ENCODE measurements around the gene NQO1. TPM values are rescaled to one million over a fixed set of nuclear protein-coding genes. Genes with fewer than 3 reads are reported as not detected.

The NQO1 gene
- total and polyA plus RNA-seq, 2 of the 13 experiments (the other 11 are each of a cell fraction or from before 2014, with no cell fraction given): 464 to 1,060 TPM

GRCh38 chr16:69680358-69680757 is 46.0 kb downstream of the NQO1 start (continued):
- TF ChIP-seq ZNF646 (CRISPR knock-in tag; IDR thresholded peaks at IDR 0.05) (no peak), ZKSCAN8 (CRISPR knock-in tag; IDR thresholded peaks at IDR 0.05; ENCODE audit: borderline replicate concordance) (no peak), CCDC6 (CRISPR knock-in tag; IDR thresholded peaks at IDR 0.05) (no peak), ZNF746 (CRISPR knock-in tag; IDR thresholded peaks at IDR 0.05) (no peak), TMF1 (CRISPR knock-in tag; IDR thresholded peaks at IDR 0.05; ENCODE audit: low read depth) (no peak), NONO (IDR thresholded peaks at IDR 0.05) (no peak), NONO (CRISPR knock-in tag; conservative IDR thresholded peaks at IDR 0.05) (no peak), POGK (CRISPR knock-in tag; conservative IDR thresholded peaks at IDR 0.05) (no peak), PHF8 (CRISPR knock-in tag; IDR thresholded peaks at IDR 0.05) (no peak), ZNF549 (CRISPR knock-in tag; IDR thresholded peaks at IDR 0.05) (no peak), ZNF180 (CRISPR knock-in tag; IDR thresholded peaks at IDR 0.05; ENCODE audit: borderline replicate concordance, low read depth) (no peak), MYC (CRISPR knock-in tag; IDR thresholded peaks at IDR 0.05; ENCODE audit: borderline replicate concordance) (no peak), ZNF143 (CRISPR knock-in tag; IDR thresholded peaks at IDR 0.05) (no peak), NR0B2 (CRISPR knock-in tag; IDR thresholded peaks at IDR 0.05) (no peak), ZNF761 (CRISPR knock-in tag; conservative IDR thresholded peaks at IDR 0.05) (no peak), SP140L (CRISPR knock-in tag; IDR thresholded peaks at IDR 0.05; ENCODE audit: borderline replicate concordance) (no peak), AGO2 (optimal IDR thresholded peaks at IDR 0.05; ENCODE audit: low read depth, low read length) (peak; percentile 18)
- TF ChIP-seq, protein P1, sequence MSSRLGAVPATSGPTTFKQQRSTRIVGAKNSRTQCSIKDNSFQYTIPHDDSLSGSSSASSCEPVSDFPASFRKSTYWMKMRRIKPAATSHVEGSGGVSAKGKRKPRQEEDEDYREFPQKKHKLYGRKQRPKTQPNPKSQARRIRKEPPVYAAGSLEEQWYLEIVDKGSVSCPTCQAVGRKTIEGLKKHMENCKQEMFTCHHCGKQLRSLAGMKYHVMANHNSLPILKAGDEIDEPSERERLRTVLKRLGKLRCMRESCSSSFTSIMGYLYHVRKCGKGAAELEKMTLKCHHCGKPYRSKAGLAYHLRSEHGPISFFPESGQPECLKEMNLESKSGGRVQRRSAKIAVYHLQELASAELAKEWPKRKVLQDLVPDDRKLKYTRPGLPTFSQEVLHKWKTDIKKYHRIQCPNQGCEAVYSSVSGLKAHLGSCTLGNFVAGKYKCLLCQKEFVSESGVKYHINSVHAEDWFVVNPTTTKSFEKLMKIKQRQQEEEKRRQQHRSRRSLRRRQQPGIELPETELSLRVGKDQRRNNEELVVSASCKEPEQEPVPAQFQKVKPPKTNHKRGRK (CRISPR knock-in tag; IDR thresholded peaks at IDR 0.05): no peak
- TF ChIP-seq, protein P2, sequence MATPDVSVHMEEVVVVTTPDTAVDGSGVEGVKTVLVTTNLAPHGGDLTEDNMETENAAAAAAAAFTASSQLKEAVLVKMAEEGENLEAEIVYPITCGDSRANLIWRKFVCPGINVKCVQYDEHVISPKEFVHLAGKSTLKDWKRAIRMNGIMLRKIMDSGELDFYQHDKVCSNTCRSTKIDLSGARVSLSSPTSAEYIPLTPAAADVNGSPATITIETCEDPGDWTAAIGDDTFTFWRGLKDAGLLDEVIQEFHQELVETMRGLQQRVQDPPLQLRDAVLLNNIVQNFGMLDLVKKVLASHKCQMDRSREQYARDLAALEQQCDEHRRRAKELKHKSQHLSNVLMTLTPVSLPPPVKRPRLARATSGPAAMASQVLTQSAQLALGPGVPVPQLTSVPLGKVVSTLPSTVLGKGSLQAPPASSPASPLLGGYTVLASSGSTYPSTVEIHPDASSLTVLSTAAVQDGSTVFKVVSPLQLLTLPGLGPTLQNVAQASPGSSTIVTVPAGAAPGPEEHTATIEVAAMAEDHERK (CRISPR knock-in tag; IDR thresholded peaks at IDR 0.05; ENCODE audit: low read depth): no peak

Data from HepG2 (cell line).